Right cardiac atrium (tissue), 5 donors: ENCODE data around the gene ACSM3. TPM values are rescaled to one million over a fixed set of nuclear protein-coding genes. Genes with fewer than 3 reads are reported as not detected.

ENCODE experiments used
- ATAC-seq, 2 donors: fragments of 200-7000 bp; cut with Tn5 transposase; one replicate each; pipeline versions ENCODE4 v1.8.0 to v1.9.1; 2020; ENCODE audit warnings: moderate library complexity in 2 of 2, mild to moderate bottlenecking in 1 of 2
- DNase-seq, 3 donors: peaks; one replicate each; pipeline ENCODE4 v3.0.0-alpha.2; 2020
- H3K27ac ChIP-seq: one replicate; pipeline ENCODE4 v1.5.1; 2013; ENCODE audit warnings: mild to moderate bottlenecking, low read length, control low read depth, moderate library complexity
- H3K27me3 ChIP-seq: one replicate; pipeline ENCODE4 v1.6.1; 2013; ENCODE audit not compliant: control insufficient read depth, insufficient read depth
- H3K4me1 ChIP-seq: one replicate; pipeline ENCODE4 v1.6.1; 2013; ENCODE audit warnings: low read length; ENCODE audit not compliant: control insufficient read depth, insufficient read depth
- H3K4me3 ChIP-seq: one replicate; pipeline ENCODE4 v1.5.1; 2013; ENCODE audit warnings: low read length, control low read depth
- H3K9me3 ChIP-seq: one replicate; pipeline ENCODE4 v1.6.1; 2013; ENCODE audit warnings: low read length; ENCODE audit not compliant: control insufficient read depth
- WGBS: extraction: QIAGEN DNeasy Blood & Tissue Kit; methylation state at CpG from one replicate; pipeline ENCODE4 v1.1.7; 2013; 5-methylcytosine and 5-hydroxymethylcytosine counted together
- intact Hi-C, 4 donors: fragments of 100-400 bp; cut with DNase I; formaldehyde crosslinking; loops; one replicate each; pipeline versions ENCODE4 v1.11.0 to v1.14.0; 2022 to 2023
- polyA plus RNA-seq: library from polyadenylated mRNA; stranded (reverse); fragments of 200-250 nt; gene quantifications from one replicate; pipeline ENCODE4 v1.2.3, GENCODE V29; 2013
- total RNA-seq, 4 donors: library from RNA; stranded (reverse); fragmentation: NEBNext Ultra II Directional; extraction: Animal tissue kit (Norgen Biotek cat#: 25700); gene quantifications; one replicate each; pipeline ENCODE4 v1.2.1, GENCODE V29; 2021
- donor health status: healthy with polysubstance abuse.
- donor health status: DM: no; HTN: yes; CAD: no.
- donor health status: DM: no; HTN: no; CAD: no.
- donor health status: DM: no; HTN: yes; CAD: no; lungs with severe emphysema.
- donor health status: DM: yes; HTN: yes; CAD: no.

Gene ACSM3
- total and polyA plus RNA-seq, 5 donors: 8.1 to 21.4 (median 16.2) TPM

GRCh38 chr16:20806168-20807050 is 42.6 kb downstream of the ACSM3 start, which contains the start of the genes ERI2 and REXO5:
TSS of gene ERI2 (minus strand) at chr16:20806472. CDS start at chr16:20806430, 42 bp downstream.
TSS of gene REXO5 (plus strand) at chr16:20806527. CDS start at chr16:20806954, 427 bp downstream.
- no peaks in the 10 kb centered on the region for H3K4me1 ChIP-seq
- DNase-seq: peak; percentile 92 to 96 (median 95)
- no peaks in the 10 kb centered on the region for H3K27me3 ChIP-seq
- H3K4me3 ChIP-seq: peak within 1 kb of the TSS; percentile 74
- H3K27ac ChIP-seq: peak within 1 kb of the TSS; percentile 54
- intact Hi-C loops: loop anchor here in 1 of 4 donors (10.0 kb wide), 1 partner anchor 278 kb away; no protein-coding TSS in a partner anchor
- under 1% methylated on average over 74 of the region's 74 CpGs for WGBS
- H3K9me3 ChIP-seq: no peaks in the 10 kb centered on the region
- peak; percentile 97 for ATAC-seq

GRCh38 chr16:20807862-20808261 is 44.0 kb downstream of the ACSM3 start:
- ATAC-seq (no peak), DNase-seq (peak in 1 of 3 donors; percentile 48)
- Histone ChIP-seq H3K4me1 (no peaks in the 10 kb centered on the region), H3K4me3 (no peak overlapping the region), H3K27me3 (no peaks in the 10 kb centered on the region), H3K27ac (no peak overlapping the region), H3K9me3 (no peaks in the 10 kb centered on the region)
- intact Hi-C loops: loop anchor here in 1 of 4 donors (10.0 kb wide), 1 partner anchor 277 kb away; no protein-coding TSS in a partner anchor
- 91% methylated on average over 11 of the region's 11 CpGs for WGBS

- Histone ChIP-seq H3K4me1 (no peaks in the 10 kb centered on the region), H3K27ac (no peak overlapping the region), H3K27me3 (no peaks in the 10 kb centered on the region), H3K9me3 (no peaks in the 10 kb centered on the region), H3K4me3 (no peak overlapping the region)
- no peak for ATAC-seq
- intact Hi-C loops: no loop called here
- no peak for DNase-seq
- WGBS: 95% methylated on average over 10 of the region's 10 CpGs
Observed at GRCh38 chr16:20811889-20812439, 48.1 kb downstream of the ACSM3 start.

GRCh38 chr16:20812510-20812909 is 48.7 kb downstream of the ACSM3 start:
- intact Hi-C loops: no loop called here
- ATAC-seq: no peak
- WGBS: 79% methylated on average over 2 of the region's 2 CpGs

GRCh38 chr16:20814784-20815183 is 51.0 kb downstream of the ACSM3 start:
- Histone ChIP-seq H3K4me3 (no peak overlapping the region), H3K4me1 (no peaks in the 10 kb centered on the region), H3K9me3 (no peaks in the 10 kb centered on the region), H3K27ac (no peak overlapping the region), H3K27me3 (no peaks in the 10 kb centered on the region)
- ATAC-seq: no peak
- WGBS: 89% methylated on average over 4 of the region's 4 CpGs
- intact Hi-C loops: no loop called here
- no peak for DNase-seq

More at GRCh38 chr16:20812510-20812909, 48.7 kb downstream of the ACSM3 start:
- Histone ChIP-seq H3K9me3 (no peaks in the 10 kb centered on the region), H3K27me3 (no peaks in the 10 kb centered on the region), H3K4me1 (no peaks in the 10 kb centered on the region), H3K4me3 (no peak overlapping the region), H3K27ac (no peak overlapping the region)
- DNase-seq: no peak

GRCh38 chr16:20818929-20819585 is 55.2 kb downstream of the ACSM3 start:
- intact Hi-C loops: no loop called here
- DNase-seq: no peak
- WGBS: 97% methylated on average over 4 of the region's 4 CpGs

GRCh38 chr16:20821682-20822081 is 57.9 kb downstream of the ACSM3 start:
- H3K27ac ChIP-seq: no peak overlapping the region
- intact Hi-C loops: no loop called here
- H3K9me3 ChIP-seq: no peaks in the 10 kb centered on the region
- ATAC-seq (no peak), DNase-seq (no peak)
- no peak overlapping the region for H3K4me3 ChIP-seq
- no peaks in the 10 kb centered on the region for H3K27me3 ChIP-seq
- WGBS: 85% methylated on average over 4 of the region's 4 CpGs
- H3K4me1 ChIP-seq: no peaks in the 10 kb centered on the region

More at GRCh38 chr16:20818929-20819585, 55.2 kb downstream of the ACSM3 start:
- H3K9me3 ChIP-seq: no peaks in the 10 kb centered on the region
- H3K27ac ChIP-seq: no peak overlapping the region
- H3K4me3 ChIP-seq: no peak overlapping the region
- no peaks in the 10 kb centered on the region for H3K27me3 ChIP-seq
- no peaks in the 10 kb centered on the region for H3K4me1 ChIP-seq
- no peak for ATAC-seq

- no peak overlapping the region for H3K4me3 ChIP-seq
- no peaks in the 10 kb centered on the region for H3K9me3 ChIP-seq
- no peak overlapping the region for H3K27ac ChIP-seq
- no peaks in the 10 kb centered on the region for H3K27me3 ChIP-seq
- 71% methylated on average over 3 of the region's 3 CpGs for WGBS
- intact Hi-C loops: no loop called here
- DNase-seq (no peak), ATAC-seq (no peak)
- no peaks in the 10 kb centered on the region for H3K4me1 ChIP-seq
Observed at GRCh38 chr16:20822521-20823325, 58.9 kb downstream of the ACSM3 start.

GRCh38 chr16:20826039-20826566 is 62.3 kb downstream of the ACSM3 start:
- 31% methylated on average over 3 of the region's 3 CpGs for WGBS
- H3K27ac ChIP-seq: no peak overlapping the region
- H3K27me3 ChIP-seq: no peaks in the 10 kb centered on the region
- H3K4me1 ChIP-seq: peaks cover 1% of the 10 kb centered on the region
- no peaks in the 10 kb centered on the region for H3K9me3 ChIP-seq
- no peak for ATAC-seq
- intact Hi-C loops: no loop called here
- DNase-seq: no peak
- no peak overlapping the region for H3K4me3 ChIP-seq

GRCh38 chr16:20829536-20829935 is 65.7 kb downstream of the ACSM3 start:
- DNase-seq (no peak), ATAC-seq (no peak)
- intact Hi-C loops: no loop called here
- Histone ChIP-seq H3K27me3 (no peaks in the 10 kb centered on the region), H3K9me3 (no peaks in the 10 kb centered on the region), H3K27ac (no peak overlapping the region), H3K4me3 (no peak overlapping the region), H3K4me1 (peaks cover 1% of the 10 kb centered on the region)
- 93% methylated on average over 1 of the region's 1 CpG for WGBS
